Measurements from ENCODE around the gene RAB8B. TPM values are rescaled to one million over a fixed set of nuclear protein-coding genes. Genes with fewer than 3 reads are reported as not detected.
A peak's percentile ranks its signal among the peaks of the same experiment; 100 is the strongest.

RAB8B gene
- total and polyA plus RNA-seq, 2 of the 13 experiments (the other 11 are each of a cell fraction or from before 2014, with no cell fraction given): 6.8 to 14.2 TPM

- TF ChIP-seq, protein P1, sequence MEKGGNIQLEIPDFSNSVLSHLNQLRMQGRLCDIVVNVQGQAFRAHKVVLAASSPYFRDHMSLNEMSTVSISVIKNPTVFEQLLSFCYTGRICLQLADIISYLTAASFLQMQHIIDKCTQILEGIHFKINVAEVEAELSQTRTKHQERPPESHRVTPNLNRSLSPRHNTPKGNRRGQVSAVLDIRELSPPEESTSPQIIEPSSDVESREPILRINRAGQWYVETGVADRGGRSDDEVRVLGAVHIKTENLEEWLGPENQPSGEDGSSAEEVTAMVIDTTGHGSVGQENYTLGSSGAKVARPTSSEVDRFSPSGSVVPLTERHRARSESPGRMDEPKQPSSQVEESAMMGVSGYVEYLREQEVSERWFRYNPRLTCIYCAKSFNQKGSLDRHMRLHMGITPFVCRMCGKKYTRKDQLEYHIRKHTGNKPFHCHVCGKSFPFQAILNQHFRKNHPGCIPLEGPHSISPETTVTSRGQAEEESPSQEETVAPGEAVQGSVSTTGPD (CRISPR knock-in tag; IDR thresholded peaks at IDR 0.05): 0 out of 2 replicates have a peak, but pooled peaks have one; percentile 19
- TF ChIP-seq ZNF775 (CRISPR knock-in tag; IDR thresholded peaks at IDR 0.05; ENCODE audit: borderline replicate concordance) (no peak), ZNF407 (CRISPR knock-in tag; IDR thresholded peaks at IDR 0.05; ENCODE audit: not compliant biosample characterization) (no peak), TRAFD1 (CRISPR knock-in tag; IDR thresholded peaks at IDR 0.05; ENCODE audit: borderline replicate concordance) (no peak), ZNF609 (CRISPR knock-in tag; IDR thresholded peaks at IDR 0.05; ENCODE audit: borderline replicate concordance) (peak; percentile 43; the same call in 1 of the 2 replicates), SIX4 (CRISPR knock-in tag; IDR thresholded peaks at IDR 0.05) (peak; percentile 53; the same call in 1 of the 2 replicates), TBP (CRISPR knock-in tag; IDR thresholded peaks at IDR 0.05) (no peak), KDM5A (IDR thresholded peaks at IDR 0.05; ENCODE audit: borderline replicate concordance, low read length) (no peak; the same call in 1 of the 2 replicates)
Observed at GRCh38 chr15:63157118-63157843, 32.1 kb upstream of the RAB8B start, which contains the start of gene RPS27L (continued).

Measured in HepG2 (cell line).